Right lobe of liver (tissue), 4 donors: ENCODE data around the gene HPRT1.

Experiments used
- POLR2A ChIP-seq: fragments of 450-650 bp; IDR thresholded peaks from one replicate; pipeline ENCODE4 v1.6.1; 2017; ENCODE audit warnings: antibody characterized with exemption, mild to moderate bottlenecking
- TF ChIP-seq, protein P1 (sequence below), 4 donors: fragments of 200-600 bp in 3 of 4; fragments of 450-650 bp in 1 of 4; IDR thresholded peaks; one replicate each; pipeline versions ENCODE4 v1.5.1 to v1.8.0; 2016 to 2022; ENCODE audit warnings: antibody characterized with exemption in 4 of 4, mild to moderate bottlenecking in 2 of 4
- donor health status: DM: no; HTN: no; CAD: no.
- donor health status: DM: no; HTN: no; CAD: no.
- donor health status: DM: no; HTN: yes; CAD: no.

- TF ChIP-seq, protein P1, sequence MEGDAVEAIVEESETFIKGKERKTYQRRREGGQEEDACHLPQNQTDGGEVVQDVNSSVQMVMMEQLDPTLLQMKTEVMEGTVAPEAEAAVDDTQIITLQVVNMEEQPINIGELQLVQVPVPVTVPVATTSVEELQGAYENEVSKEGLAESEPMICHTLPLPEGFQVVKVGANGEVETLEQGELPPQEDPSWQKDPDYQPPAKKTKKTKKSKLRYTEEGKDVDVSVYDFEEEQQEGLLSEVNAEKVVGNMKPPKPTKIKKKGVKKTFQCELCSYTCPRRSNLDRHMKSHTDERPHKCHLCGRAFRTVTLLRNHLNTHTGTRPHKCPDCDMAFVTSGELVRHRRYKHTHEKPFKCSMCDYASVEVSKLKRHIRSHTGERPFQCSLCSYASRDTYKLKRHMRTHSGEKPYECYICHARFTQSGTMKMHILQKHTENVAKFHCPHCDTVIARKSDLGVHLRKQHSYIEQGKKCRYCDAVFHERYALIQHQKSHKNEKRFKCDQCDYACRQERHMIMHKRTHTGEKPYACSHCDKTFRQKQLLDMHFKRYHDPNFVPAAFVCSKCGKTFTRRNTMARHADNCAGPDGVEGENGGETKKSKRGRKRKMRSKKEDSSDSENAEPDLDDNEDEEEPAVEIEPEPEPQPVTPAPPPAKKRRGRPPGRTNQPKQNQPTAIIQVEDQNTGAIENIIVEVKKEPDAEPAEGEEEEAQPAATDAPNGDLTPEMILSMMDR (IDR thresholded peaks at IDR 0.05): no peak
- TF ChIP-seq POLR2A: no peak
Measured at GRCh38 chrX:134452596-134452995, 7.4 kb upstream of the HPRT1 start.
